Fibroblast of skin of scalp (primary cell): Measurements from ENCODE around the gene ABHD8.
"Not testable (repeated sequence)": the region's sequence is repeated elsewhere in the genome, so short reads cannot be mapped to it uniquely, and the experiment has no call there.

Experiments
- DNase-seq: peaks from one replicate; pipeline ENCODE4 v3.0.0-alpha.2; 2013

ABHD8 gene

GRCh38 chr19:17296976-17297375, 6.2 kb downstream of the ABHD8 start:
- no peak for DNase-seq

DNA sequence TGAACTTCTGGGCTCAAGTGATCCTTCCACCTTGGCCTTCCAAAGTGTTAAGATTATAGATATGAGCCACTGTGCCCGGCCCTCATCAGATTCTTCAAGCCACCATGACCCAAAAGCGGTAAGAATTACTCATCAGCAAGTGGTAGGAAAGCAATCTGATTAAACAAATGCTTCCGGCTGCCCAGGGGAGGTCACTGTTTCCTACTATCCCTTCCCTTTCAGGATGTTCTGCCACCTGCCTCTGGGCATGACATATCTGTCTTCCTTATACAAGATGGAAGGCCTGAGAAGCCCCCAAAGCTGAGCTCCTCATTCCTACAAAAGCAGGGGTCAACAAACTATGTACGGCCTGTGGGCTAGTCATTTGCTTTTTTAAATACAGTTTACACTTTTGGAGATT, 7.0 kb downstream of the ABHD8 start:
- DNase-seq: no peak

DNA sequence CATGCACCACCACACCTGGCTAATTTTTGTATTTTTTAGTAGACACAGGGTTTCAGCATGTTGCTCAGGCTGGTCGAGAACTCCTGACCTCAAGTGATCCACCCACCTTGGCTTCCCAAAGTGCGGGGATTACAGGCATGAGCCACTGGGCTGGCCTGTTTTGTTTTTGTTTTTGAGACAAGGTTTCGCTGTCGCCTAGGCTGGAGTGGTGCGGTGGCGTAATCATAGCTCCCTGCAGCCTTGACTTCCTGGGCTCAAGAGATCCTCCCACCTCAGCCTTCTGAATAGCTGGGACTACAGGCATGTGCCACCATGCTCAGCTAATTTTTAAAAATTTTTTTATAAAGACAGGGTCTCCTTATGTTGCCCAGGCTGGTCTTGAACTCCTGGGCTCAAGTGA, 7.7 kb downstream of the ABHD8 start:
- not testable (repeated sequence) for DNase-seq

DNA sequence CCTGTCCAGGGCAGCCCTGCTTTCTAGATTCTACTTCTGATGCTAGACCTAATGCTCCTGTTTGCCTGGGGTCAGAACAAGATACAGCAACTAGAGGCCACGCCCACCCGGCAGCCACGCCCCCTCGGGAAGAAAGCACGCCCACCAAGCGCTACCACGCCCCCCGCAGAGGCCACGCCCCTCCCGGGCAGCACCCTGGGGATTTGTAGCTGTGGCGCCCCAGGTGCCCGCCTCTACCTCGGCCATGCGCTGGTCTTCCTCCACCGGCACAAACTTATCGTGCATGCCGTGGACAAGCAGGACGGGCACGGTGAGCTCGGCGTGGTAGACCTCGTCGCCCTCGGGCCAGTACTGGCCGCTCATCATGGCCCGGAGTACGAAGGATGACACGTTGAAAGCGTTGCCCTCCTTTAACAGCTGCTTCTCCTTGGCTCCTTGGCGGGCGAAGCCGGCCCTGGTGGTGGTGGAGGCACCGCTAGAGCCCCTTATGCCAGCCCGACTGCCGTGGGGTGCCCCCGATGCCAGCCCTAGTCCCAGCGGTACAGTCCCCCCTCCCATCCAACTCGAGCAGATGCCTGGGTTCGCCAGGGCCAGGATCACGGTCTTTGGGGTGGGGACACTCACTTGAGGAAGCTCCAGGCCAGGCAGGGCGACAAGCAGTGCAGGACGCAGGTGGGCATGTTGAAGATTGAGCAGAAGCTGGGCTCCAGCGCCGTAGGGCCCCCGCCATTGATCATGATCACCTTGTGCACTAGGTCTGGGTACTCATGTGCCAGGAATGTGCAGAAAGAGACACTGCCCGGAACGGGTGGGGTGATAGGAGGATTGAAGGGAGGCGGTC, 9.0 kb downstream of the ABHD8 start:
- DNase-seq: peak; percentile 30

- no peak for DNase-seq
These were observed 9.6 kb downstream of the ABHD8 start for GRCh38 chr19:17293605-17294004.

DNA sequence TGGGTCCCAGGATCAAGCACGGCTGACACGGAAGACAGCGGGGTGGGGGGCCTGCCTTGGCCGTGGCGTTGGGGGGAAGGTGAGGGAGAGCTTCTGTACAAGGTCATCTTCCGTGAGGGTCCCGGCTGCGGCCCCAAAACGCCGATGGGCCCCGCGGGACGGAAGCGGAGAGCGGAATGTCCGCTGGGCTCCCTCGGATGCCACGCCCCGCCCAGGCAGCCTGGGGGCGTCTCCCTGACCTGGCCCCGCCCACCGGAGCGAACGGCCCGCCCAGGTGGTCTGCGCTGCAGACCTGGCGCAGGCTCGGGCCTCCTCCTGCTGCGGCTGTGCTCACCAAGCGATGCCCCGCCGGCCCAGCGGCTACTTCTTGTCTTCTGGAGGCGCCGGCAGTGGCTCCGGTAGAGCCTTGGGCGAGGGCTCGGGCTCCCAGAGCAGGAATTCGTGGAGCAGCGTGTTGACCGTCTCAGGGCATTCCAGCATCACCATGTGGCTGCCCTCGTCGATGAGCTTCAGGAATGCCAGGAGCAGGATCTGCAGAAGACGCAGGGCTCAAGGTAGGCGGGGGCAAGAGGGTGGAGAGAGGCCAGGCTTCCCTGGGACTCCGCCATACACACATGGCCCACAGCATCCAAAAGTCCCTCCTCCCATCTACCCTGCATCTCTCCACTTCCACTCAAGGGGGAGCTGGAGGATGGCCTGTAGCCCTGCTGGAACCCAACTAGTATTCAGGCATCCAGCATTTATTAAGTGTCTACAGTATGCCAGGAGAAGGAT, 10.7 kb downstream of the ABHD8 start:
- peak; percentile 89 for DNase-seq

- DNase-seq: peak; percentile 85
These were observed 13.7 kb downstream of the ABHD8 start for GRCh38 chr19:17289489-17289888.

DNA sequence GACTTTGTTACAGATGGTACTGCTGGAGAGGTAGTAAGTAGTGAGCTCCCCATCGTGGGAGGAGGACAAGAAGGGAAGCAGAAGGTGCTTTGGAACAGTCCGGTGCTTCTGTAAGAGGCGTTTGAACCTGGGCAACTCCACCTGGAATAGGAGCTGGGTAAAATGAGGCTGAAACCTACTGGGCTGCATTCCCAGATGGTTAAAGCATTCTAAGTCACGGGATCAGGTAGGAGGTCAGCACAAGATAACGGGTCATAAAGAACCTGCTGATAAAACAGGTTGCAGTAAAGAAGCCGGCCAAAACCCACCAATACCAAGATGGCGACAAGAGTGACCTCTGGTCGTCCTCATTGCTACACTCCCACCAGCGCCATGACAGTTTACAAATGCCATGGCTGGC, 16.5 kb downstream of the ABHD8 start:
- no peak for DNase-seq

- DNase-seq: no peak
These were observed 17.0 kb downstream of the ABHD8 start for GRCh38 chr19:17286263-17286662.

GRCh38 chr19:17285415-17286135, 17.6 kb downstream of the ABHD8 start:
- no peak for DNase-seq

DNA sequence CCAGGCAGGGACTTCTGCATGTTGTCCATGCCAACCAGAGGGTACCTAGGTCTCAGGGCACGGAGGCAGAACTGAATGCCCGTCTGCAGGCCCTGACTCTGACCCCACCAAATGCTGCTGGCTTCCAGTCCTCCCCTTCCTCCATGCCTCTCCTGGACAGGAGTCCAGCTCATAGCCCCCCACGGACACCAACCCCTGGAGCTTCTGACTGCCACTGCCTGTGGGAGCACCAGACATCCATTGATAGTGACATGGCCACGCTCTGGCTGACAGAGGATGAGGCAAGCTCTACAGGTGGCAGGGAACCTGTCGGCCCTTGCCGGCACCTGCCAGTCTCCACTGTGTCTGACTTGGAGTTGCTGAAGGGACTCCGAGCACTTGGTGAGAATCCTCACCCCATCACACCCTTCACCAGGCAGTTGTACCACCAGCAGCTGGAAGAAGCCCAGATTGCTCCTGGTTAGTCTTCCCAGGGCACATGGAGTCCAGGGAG, 19.7 kb downstream of the ABHD8 start:
- no peak for DNase-seq

GRCh38 chr19:17282488-17283125, 20.6 kb downstream of the ABHD8 start:
- peak; percentile 74 for DNase-seq

GRCh38 chr19:17281391-17282304, 21.6 kb downstream of the ABHD8 start, which contains the start of gene ANKLE1:
TSS of gene ANKLE1 (plus strand) at chr19:17281901. CDS start at chr19:17281921, 20 bp downstream.
- DNase-seq: no peak

GRCh38 chr19:17279436-17279835, 23.8 kb downstream of the ABHD8 start:
- DNase-seq: no peak

DNA sequence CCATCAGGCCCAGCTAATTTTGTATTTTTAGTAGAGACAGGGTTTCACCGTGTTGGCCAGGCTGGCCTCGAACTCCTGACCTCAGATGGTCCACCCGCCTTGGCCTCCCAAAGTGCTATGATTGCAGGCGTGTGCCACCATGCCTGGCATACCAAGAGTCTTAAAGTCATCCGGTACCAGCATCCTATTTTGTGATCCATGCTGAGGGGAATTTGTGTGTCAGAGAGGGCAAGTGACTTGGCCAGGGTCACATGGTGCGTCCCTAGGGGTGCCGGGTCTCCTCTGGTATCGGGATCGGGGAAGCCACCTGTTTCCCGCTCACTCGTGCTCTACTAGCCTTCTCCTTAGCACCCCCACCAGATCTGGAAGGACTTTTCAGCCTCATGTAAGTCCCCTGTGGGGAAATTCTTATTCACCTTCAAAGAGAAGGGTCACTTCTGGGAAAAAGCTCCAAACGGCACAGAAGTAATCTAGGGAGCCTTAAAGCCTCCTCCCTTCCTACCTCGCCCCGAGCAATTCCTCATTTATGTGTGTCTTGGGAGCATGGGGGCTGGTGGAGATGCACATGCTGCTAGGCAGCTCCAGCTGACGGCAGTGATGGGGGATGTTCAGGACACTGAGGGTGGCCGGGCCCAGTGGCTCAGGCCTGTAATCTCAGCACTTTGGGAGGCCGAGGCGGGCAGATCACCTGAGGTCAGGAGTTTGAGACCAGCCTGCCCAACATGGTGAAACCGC, 27.6 kb downstream of the ABHD8 start:
- no peak for DNase-seq

GRCh38 chr19:17274892-17275291, 28.3 kb downstream of the ABHD8 start:
- not testable (repeated sequence) for DNase-seq

GRCh38 chr19:17268754-17269153, 34.5 kb downstream of the ABHD8 start:
- no peak for DNase-seq

DNA sequence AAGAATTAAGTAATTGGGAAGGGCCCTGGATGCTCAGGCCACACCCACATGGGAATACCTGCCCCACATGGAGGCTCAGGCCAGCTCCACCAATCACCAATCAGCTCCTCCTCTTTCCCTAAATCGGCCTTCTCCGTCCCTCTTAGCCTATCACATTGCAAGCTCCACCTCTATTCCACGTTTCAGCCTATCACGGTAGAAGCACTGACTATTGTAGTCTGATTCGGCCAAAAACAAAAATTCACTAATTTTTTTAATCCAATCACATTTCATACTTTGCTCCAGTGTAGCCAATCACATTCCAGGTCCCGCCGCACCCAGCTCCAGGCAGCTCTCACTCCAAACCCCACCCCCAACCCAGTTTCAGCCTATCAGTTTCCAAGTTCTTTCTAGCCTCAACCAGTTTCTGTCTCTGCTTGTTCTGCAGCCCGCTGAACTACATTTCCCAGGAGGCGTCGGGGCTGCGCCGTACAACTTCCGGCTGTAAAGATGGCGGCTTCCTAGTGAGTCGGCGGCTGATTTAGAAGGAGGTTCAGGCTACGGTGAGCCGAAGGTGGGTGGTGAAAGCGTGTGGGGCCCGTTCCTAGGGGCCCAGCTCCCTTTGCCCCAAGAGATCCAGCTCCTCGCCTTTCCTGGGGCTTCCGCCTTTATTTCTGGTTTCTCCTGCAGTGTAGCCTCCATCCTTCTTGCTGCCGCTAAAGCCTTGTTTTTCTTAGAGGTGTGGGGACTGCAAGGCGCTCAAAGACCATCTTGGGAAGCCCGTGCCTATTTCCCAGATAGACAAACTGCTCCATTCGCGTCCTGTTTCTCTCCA, 36.0 kb downstream of the ABHD8 start, which contains the start of gene BABAM1:
Gene BABAM1, plus strand, starts transcription at position 469 of the 814 bp plus-strand sequence. CDS start 1,364 bp downstream, outside the sequence.
- DNase-seq: peak; percentile 99

DNA sequence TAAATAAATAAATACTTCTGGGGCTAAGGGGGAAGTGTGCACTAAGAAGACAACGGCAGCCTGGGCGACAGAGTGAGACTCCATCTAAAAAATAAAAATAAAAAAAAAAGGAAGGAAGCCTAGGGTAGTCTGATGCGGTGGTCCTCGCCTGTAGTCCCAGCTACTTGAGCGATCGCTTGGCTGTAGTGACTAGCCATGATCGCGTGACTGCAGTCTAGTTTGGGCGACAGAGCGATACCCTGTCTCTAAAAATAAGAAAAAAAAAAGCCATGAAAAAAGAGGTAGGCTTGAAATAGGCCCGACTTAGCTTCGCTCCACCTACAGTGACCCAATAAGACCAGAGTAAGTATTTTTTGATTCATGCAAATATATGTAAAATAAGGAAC, 36.6 kb downstream of the ABHD8 start:
- no peak for DNase-seq
